GM23338 (cell line): ENCODE results near the gene ERCC1. TPM values are rescaled to one million over a fixed set of nuclear protein-coding genes. Genes with fewer than 3 reads are reported as not detected.

Experiments
- ATAC-seq: fragments of 200-7000 bp; cut with Tn5 transposase; 3 replicates; pipeline ENCODE4 v1.9.1; 2020
- DNase-seq: peaks from one replicate; pipeline ENCODE4 v3.0.0-alpha.2; 2015; ENCODE audit warnings: low spot score
- H2AFZ ChIP-seq: fragments of 200-600 bp; sonication (generic); 2 replicates; pipeline ENCODE4 v1.8.0; 2016; ENCODE audit warnings: antibody characterized with exemption, mild to moderate bottlenecking, moderate library complexity
- H3F3A ChIP-seq: fragments of 200-600 bp; sonication (generic); replicated peaks from 2 replicates; pipeline ENCODE4 v1.8.0; 2017; ENCODE audit warnings: antibody characterized with exemption, mixed run types, low read depth
- H3K27ac ChIP-seq: fragments of 200-600 bp; sonication (generic); 2 replicates; pipeline ENCODE4 v1.6.1; 2016; ENCODE audit warnings: low read depth
- H3K27me3 ChIP-seq: fragments of 200-600 bp; sonication (generic); 2 replicates; pipeline ENCODE4 v1.8.0; 2016; ENCODE audit warnings: mild to moderate bottlenecking, mixed run types, moderate library complexity; ENCODE audit not compliant: insufficient read depth
- H3K36me3 ChIP-seq: fragments of 200-600 bp; sonication (generic); 2 replicates; pipeline ENCODE4 v1.8.0; 2016; ENCODE audit warnings: mild to moderate bottlenecking; ENCODE audit not compliant: insufficient read depth
- H3K4me1 ChIP-seq: fragments of 200-600 bp; sonication (generic); 2 replicates; pipeline ENCODE4 v1.8.0; 2016; ENCODE audit warnings: mild to moderate bottlenecking, moderate library complexity; ENCODE audit not compliant: insufficient read depth
- H3K4me2 ChIP-seq: fragments of 200-600 bp; sonication (generic); 2 replicates; pipeline ENCODE4 v1.7.1; 2017; ENCODE audit warnings: mixed run types
- H3K4me3 ChIP-seq: fragments of 200-600 bp; sonication (generic); 2 replicates; pipeline ENCODE4 v1.6.1; 2016; ENCODE audit warnings: mixed run types
- H3K79me2 ChIP-seq: fragments of 200-600 bp; sonication (generic); replicated peaks from 2 replicates; pipeline ENCODE4 v1.8.0; 2017; ENCODE audit warnings: mild to moderate bottlenecking; ENCODE audit not compliant: insufficient read depth
- H3K9me2 ChIP-seq: fragments of 200-600 bp; sonication (generic); 2 replicates; pipeline ENCODE4 v1.8.0; 2017; ENCODE audit not compliant: insufficient read depth
- H4K20me1 ChIP-seq: fragments of 200-600 bp; sonication (generic); replicated peaks from 2 replicates; pipeline ENCODE4 v1.8.0; 2017; ENCODE audit warnings: mild to moderate bottlenecking; ENCODE audit not compliant: insufficient read depth
- H3K27ac Mint-ChIP-seq: 2 replicates; pipeline ENCODE4 v1.8.0; 2020; ENCODE audit warnings: inconsistent platforms, mild to moderate bottlenecking, moderate library complexity, mixed read lengths
- H3K27me3 Mint-ChIP-seq: 3 replicates; pipeline ENCODE4 v1.8.0; 2022; ENCODE audit warnings: low read depth, mild to moderate bottlenecking, moderate library complexity, mixed read lengths, inconsistent platforms; ENCODE audit not compliant: insufficient read depth, poor library complexity
- H3K36me3 Mint-ChIP-seq: 3 replicates; pipeline ENCODE4 v1.8.0; 2021; ENCODE audit warnings: low read depth, mild to moderate bottlenecking, inconsistent platforms, moderate library complexity, mixed read lengths
- H3K4me1 Mint-ChIP-seq: 3 replicates; pipeline ENCODE4 v1.8.0; 2020; ENCODE audit warnings: mild to moderate bottlenecking, inconsistent platforms, mixed read lengths
- H3K4me3 Mint-ChIP-seq: 3 replicates; pipeline ENCODE4 v1.8.0; 2021; ENCODE audit warnings: moderate library complexity, mild to moderate bottlenecking, inconsistent platforms, mixed read lengths
- H3K9me3 Mint-ChIP-seq: 3 replicates; pipeline ENCODE4 v1.8.0; 2020; ENCODE audit warnings: moderate library complexity, mild to moderate bottlenecking, inconsistent platforms, mixed read lengths
- EZH2phosphoT487 ChIP-seq: fragments of 200-600 bp; sonication (generic); IDR thresholded peaks from one replicate; pipeline ENCODE4 v1.8.1; 2018; ENCODE audit warnings: antibody characterized with exemption; ENCODE audit not compliant: unreplicated experiment
- STAT1 ChIP-seq: IDR thresholded peaks from one replicate; pipeline ENCODE4 v1.6.1; 2016; ENCODE audit warnings: antibody characterized with exemption; ENCODE audit not compliant: unreplicated experiment
- polyA plus RNA-seq: library from polyadenylated mRNA; unstranded; fragments of >200 nt; fragmentation: Nextera tagmentation; extraction: Ambion mirVana; gene quantifications from 2 replicates; pipeline ENCODE4 v1.2.1, GENCODE V29; 2016
- total RNA-seq: library from RNA; depleted of rRNA; stranded (reverse); fragments of >200 nt; shearing (Covaris generic); gene quantifications from 2 replicates; pipeline ENCODE4 v1.2.3, GENCODE V29; 2014
- TF ChIP-seq, protein P1 (sequence below): fragments of 250-450 bp; sonication (Bioruptor Pico); IDR thresholded peaks from 2 replicates; pipeline ENCODE4 v1.5.0; 2020; ENCODE audit warnings: mild to moderate bottlenecking, moderate library complexity
- TF ChIP-seq, protein P2 (sequence below): IDR thresholded peaks from 2 replicates; pipeline ENCODE4 v1.6.1; 2016; ENCODE audit warnings: antibody characterized with exemption
- TF ChIP-seq, protein P3 (sequence below), 2 experiments: fragments of 200-600 bp in 1 of 2; sonication (generic) in 1 of 2; conservative IDR thresholded peaks; 2 replicates each; pipeline versions ENCODE4 v1.5.1 to v1.6.1; 2016 to 2017; ENCODE audit warnings: antibody characterized with exemption in 2 of 2, low read depth in 2 of 2, mild to moderate bottlenecking in 2 of 2, moderate library complexity in 1 of 2

The ERCC1 gene
- total and polyA plus RNA-seq, 2 experiments from 2014 or later: 39.0 to 52.3 TPM

DNA sequence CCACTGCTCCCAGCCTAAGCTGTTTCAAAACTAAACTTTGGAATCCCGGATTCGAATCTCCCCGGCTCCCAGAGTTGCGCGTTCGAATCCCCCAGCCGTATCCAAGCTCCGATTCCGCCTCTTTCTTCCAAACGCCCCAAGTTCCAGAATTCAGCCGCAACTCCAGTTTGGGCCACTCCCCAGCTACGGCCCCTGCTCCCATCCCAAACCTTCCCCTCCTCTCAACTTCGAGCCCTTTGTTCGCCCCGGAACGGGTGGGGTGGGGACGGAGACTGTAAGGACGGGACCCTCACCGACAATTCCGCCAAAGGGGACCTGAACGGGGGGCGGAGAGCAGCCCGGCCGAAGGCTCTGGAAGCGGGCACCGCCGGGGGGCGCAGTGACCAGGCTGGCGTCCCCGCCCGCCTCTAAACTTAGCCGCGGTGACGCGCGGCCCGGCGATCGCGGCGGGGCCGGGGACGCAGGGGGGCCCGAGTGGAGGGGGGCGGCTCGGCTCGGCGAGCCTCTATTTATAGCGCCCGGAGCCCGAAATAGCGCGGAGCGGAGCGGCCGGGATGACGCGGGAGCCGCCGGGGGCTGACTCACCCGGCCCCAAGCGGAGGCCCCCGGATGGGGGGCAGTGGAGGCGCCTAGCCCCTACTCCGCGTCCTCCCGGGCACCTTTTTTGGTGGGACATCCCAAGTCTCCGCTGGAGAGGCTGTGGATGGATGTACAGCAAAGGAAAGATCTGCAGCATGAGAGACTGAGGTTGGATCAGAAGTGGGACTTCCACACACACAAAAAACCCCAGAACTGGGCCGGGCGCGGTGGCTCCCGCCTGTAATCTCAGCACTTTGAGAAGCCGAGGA, 4.9 kb upstream of the ERCC1 start (continued):
- TF ChIP-seq, protein P1, sequence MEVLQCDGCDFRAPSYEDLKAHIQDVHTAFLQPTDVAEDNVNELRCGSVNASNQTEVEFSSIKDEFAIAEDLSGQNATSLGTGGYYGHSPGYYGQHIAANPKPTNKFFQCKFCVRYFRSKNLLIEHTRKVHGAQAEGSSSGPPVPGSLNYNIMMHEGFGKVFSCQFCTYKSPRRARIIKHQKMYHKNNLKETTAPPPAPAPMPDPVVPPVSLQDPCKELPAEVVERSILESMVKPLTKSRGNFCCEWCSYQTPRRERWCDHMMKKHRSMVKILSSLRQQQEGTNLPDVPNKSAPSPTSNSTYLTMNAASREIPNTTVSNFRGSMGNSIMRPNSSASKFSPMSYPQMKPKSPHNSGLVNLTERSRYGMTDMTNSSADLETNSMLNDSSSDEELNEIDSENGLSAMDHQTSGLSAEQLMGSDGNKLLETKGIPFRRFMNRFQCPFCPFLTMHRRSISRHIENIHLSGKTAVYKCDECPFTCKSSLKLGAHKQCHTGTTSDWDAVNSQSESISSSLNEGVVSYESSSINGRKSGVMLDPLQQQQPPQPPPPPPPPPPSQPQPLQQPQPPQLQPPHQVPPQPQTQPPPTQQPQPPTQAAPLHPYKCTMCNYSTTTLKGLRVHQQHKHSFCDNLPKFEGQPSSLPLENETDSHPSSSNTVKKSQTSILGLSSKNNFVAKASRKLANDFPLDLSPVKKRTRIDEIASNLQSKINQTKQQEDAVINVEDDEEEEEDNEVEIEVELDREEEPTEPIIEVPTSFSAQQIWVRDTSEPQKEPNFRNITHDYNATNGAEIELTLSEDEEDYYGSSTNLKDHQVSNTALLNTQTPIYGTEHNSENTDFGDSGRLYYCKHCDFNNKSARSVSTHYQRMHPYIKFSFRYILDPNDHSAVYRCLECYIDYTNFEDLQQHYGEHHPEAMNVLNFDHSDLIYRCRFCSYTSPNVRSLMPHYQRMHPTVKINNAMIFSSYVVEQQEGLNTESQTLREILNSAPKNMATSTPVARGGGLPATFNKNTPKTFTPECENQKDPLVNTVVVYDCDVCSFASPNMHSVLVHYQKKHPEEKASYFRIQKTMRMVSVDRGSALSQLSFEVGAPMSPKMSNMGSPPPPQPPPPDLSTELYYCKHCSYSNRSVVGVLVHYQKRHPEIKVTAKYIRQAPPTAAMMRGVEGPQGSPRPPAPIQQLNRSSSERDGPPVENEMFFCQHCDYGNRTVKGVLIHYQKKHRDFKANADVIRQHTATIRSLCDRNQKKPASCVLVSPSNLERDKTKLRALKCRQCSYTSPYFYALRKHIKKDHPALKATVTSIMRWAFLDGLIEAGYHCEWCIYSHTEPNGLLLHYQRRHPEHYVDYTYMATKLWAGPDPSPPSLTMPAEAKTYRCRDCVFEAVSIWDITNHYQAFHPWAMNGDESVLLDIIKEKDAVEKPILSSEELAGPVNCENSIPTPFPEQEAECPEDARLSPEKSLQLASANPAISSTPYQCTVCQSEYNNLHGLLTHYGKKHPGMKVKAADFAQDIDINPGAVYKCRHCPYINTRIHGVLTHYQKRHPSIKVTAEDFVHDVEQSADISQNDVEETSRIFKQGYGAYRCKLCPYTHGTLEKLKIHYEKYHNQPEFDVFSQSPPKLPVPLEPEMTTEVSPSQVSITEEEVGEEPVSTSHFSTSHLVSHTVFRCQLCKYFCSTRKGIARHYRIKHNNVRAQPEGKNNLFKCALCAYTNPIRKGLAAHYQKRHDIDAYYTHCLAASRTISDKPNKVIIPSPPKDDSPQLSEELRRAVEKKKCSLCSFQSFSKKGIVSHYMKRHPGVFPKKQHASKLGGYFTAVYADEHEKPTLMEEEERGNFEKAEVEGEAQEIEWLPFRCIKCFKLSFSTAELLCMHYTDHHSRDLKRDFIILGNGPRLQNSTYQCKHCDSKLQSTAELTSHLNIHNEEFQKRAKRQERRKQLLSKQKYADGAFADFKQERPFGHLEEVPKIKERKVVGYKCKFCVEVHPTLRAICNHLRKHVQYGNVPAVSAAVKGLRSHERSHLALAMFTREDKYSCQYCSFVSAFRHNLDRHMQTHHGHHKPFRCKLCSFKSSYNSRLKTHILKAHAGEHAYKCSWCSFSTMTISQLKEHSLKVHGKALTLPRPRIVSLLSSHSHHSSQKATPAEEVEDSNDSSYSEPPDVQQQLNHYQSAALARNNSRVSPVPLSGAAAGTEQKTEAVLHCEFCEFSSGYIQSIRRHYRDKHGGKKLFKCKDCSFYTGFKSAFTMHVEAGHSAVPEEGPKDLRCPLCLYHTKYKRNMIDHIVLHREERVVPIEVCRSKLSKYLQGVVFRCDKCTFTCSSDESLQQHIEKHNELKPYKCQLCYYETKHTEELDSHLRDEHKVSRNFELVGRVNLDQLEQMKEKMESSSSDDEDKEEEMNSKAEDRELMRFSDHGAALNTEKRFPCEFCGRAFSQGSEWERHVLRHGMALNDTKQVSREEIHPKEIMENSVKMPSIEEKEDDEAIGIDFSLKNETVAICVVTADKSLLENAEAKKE (CRISPR knock-in tag): no peak

DNA sequence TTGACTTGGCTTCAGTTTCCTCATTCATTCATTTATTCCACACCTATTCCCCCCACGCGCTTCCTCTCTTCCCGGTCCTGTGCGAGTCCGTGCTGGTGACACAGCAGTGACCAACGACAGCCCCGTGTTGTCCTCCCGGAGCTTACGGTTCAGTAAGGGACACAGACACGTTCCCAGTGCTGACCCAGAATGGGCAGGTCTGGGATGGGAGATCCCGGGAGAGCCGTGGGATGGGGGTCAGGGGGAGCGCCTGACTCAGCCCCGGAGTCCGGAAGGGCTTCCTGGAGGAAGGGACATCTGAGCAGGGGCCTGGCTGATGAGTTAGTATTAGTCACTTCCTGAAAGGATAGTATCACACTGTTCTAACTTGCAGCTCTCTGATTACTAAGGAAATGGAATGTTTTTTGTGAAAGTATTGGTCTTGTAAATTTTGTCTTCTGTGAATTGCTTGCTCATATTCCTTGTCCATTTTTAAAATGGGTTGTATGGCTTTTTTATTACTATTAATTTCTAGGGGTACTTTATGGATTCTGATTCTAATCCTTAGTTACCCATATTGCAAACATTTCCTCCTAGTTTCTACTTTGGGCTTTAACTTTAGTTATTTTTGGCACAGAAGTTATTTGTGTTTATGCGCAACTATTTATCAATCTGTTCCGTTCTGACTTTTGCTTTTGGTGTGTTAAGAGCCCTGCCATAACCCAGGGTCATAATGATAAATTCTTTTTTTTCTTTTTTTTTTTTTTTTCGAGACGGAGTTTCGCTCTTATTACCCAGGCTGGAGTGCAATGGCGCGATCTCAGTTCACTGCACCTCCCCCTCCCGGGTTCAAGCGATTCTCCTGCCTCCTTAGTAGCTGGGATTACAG, 708 bp upstream of the ERCC1 start:
- Mint-ChIP-seq H3K4me3 (peak overlapping the region; percentile 96), H3K36me3 (peaks cover 11% of the 10 kb centered on the region), H3K4me1 (peaks cover 25% of the 10 kb centered on the region), H3K27ac (peak overlapping the region; percentile 98), H3K27me3 (peaks cover 8% of the 10 kb centered on the region), H3K9me3 (no peaks in the 10 kb centered on the region; the same call in 2 of the 3 replicates)
- Histone ChIP-seq H3K4me1 (peaks cover 14% of the 10 kb centered on the region; the same call in 1 of the 2 replicates), H3K4me2 (peak overlapping the region; percentile 77), H3K79me2 (peaks cover 5% of the 10 kb centered on the region; the same call in 1 of the 2 replicates), H3K4me3 (peak overlapping the region; percentile 58), H3K27me3 (no peaks in the 10 kb centered on the region), H4K20me1 (no peaks in the 10 kb centered on the region), H3F3A (peaks cover 19% of the 10 kb centered on the region; the same call in 1 of the 2 replicates), H3K36me3 (no peaks in the 10 kb centered on the region; the same call in 1 of the 2 replicates), H3K9me2 (no peaks in the 10 kb centered on the region), H3K27ac (peak overlapping the region; percentile 98), H2AFZ (no peak overlapping the region)
- ATAC-seq: peak; percentile 37
- TF ChIP-seq EZH2phosphoT487 (no peak), STAT1 (no peak)
- TF ChIP-seq, protein P2, sequence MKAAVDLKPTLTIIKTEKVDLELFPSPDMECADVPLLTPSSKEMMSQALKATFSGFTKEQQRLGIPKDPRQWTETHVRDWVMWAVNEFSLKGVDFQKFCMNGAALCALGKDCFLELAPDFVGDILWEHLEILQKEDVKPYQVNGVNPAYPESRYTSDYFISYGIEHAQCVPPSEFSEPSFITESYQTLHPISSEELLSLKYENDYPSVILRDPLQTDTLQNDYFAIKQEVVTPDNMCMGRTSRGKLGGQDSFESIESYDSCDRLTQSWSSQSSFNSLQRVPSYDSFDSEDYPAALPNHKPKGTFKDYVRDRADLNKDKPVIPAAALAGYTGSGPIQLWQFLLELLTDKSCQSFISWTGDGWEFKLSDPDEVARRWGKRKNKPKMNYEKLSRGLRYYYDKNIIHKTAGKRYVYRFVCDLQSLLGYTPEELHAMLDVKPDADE: peak; percentile 25; the same call in 1 of the 2 replicates
- TF ChIP-seq, protein P3, sequence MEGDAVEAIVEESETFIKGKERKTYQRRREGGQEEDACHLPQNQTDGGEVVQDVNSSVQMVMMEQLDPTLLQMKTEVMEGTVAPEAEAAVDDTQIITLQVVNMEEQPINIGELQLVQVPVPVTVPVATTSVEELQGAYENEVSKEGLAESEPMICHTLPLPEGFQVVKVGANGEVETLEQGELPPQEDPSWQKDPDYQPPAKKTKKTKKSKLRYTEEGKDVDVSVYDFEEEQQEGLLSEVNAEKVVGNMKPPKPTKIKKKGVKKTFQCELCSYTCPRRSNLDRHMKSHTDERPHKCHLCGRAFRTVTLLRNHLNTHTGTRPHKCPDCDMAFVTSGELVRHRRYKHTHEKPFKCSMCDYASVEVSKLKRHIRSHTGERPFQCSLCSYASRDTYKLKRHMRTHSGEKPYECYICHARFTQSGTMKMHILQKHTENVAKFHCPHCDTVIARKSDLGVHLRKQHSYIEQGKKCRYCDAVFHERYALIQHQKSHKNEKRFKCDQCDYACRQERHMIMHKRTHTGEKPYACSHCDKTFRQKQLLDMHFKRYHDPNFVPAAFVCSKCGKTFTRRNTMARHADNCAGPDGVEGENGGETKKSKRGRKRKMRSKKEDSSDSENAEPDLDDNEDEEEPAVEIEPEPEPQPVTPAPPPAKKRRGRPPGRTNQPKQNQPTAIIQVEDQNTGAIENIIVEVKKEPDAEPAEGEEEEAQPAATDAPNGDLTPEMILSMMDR (conservative IDR thresholded peaks at IDR 0.05; ENCODE audit: low read depth in 2 of 2): no peak
- peak; percentile 82 for DNase-seq
